Body of pancreas (tissue), 4 donors: Measurements from ENCODE around the gene TTC13. TPM values are rescaled to one million over a fixed set of nuclear protein-coding genes. Genes with fewer than 3 reads are reported as not detected.
A peak's percentile ranks its signal among the peaks of the same experiment; 100 is the strongest.

ENCODE experiments used
- ATAC-seq: fragments of 150-250 bp; one replicate; pipeline ENCODE4 v1.9.1; 2016
- DNase-seq, 4 donors: peaks; one replicate each; pipeline ENCODE4 v3.0.0-alpha.2; 2019
- H3K27ac ChIP-seq, 4 donors: fragments of 200-600 bp; sonication (generic); 1 replicate in 3 of 4; 2 replicates in 1 of 4; pipeline versions ENCODE4 v1.5.1 to v1.6.1; 2016 to 2019; ENCODE audit warnings: mild to moderate bottlenecking in 1 of 4, mixed read lengths in 1 of 4, moderate library complexity in 1 of 4
- H3K27me3 ChIP-seq, 2 donors: fragments of 200-600 bp; sonication (generic); one replicate each; pipeline ENCODE4 v1.6.0; 2016; ENCODE audit warnings: mild to moderate bottlenecking in 1 of 2
- H3K36me3 ChIP-seq, 2 donors: fragments of 200-600 bp; sonication (generic); replicated peaks in 1 of 2; 2 replicates each; pipeline ENCODE4 v1.5.1; 2016; ENCODE audit warnings: low read depth in 2 of 2; ENCODE audit not compliant: insufficient read depth in 1 of 2
- H3K4me1 ChIP-seq: fragments of 200-600 bp; sonication (generic); one replicate; pipeline ENCODE4 v1.6.0; 2016
- H3K4me3 ChIP-seq, 2 donors: fragments of 200-600 bp; sonication (generic); 1 replicate in 1 of 2; 2 replicates in 1 of 2; pipeline ENCODE4 v1.5.1; 2016 to 2019
- H3K9me3 ChIP-seq, 3 donors: fragments of 200-600 bp; sonication (generic); 1 replicate in 2 of 3; 2 replicates in 1 of 3; pipeline ENCODE4 v1.5.1; 2016
- CTCF ChIP-seq, 7 experiments: fragments of 450-650 bp in 4 of 7; fragments of 200-600 bp in 3 of 7; sonication (generic) in 3 of 7; IDR thresholded peaks; one replicate each; pipeline ENCODE4 v1.5.1; 2016 to 2019; ENCODE audit warnings: antibody characterized with exemption in 7 of 7
- POLR2A ChIP-seq, 3 donors: fragments of 450-650 bp; IDR thresholded peaks; one replicate each; pipeline ENCODE4 v1.6.1; 2016; ENCODE audit warnings: antibody characterized with exemption in 3 of 3, mild to moderate bottlenecking in 2 of 3
- WGBS, 2 donors: methylation state at CpG; one replicate each; pipeline ENCODE4 v1.1.5; 2017; 5-methylcytosine and 5-hydroxymethylcytosine counted together
- intact Hi-C: fragments of 100-400 bp; cut with DNase I; formaldehyde crosslinking; loops from one replicate; pipeline ENCODE4 v1.15.1; 2023
- total RNA-seq, 2 donors: library from RNA; depleted of rRNA; stranded (reverse); fragments of >200 nt; gene quantifications; one replicate each; pipeline ENCODE4 v1.1.0, GENCODE V29; 2016

TTC13 gene
- total RNA-seq, 2 donors from 2014 or later = 18.2 to 24.4 TPM

DNA sequence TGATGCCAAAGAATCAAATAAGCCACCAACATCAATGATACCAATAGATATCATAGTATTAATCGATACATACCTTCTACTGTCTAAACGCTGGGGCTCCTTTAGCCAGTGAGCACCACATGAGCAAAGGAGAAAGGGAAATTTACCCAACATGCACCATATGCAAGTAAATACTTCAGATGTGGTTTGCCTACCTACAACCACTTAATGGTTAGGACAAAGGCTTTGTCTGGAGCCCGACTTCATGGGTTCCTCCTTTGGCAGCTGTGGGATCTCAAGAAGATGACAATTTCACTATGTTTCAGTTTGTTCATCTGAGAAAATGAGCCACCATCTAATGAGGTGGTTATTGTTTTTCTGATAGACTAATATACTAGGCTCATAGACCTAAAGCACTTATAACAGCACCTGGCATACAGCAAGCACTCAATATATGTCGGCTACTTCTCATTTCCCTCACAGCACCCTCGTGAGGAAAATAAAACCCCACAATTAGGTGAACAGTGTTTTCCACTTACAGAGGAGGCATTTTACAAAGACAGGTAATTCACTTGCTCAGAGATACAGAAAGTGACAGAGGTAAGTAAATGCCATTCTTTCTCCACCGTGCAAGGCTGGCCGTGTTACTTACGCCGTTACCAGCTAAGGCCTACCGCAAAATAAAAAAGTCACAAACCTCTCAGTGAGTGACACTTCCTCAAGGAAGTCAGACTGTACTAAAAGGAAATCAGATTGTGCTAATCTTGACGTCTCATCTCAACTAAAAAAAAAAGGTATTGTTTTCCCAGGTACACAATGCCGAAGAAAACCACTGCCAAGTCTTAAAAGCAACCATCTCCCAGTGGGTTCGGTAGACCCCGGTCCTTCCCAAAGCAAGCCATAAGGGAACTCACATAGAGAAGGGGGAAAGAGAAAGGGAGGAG is 1.6 kb downstream of the TTC13 start:
- 41 to 52% methylated on average over 14 of the region's 14 CpGs for WGBS, 2 donors
- TF ChIP-seq CTCF (IDR thresholded peaks at IDR 0.05) (no peak), POLR2A (IDR thresholded peaks at IDR 0.05) (no peak)
- peak in 1 of 4 donors; percentile 13 for DNase-seq
- Histone ChIP-seq H3K27me3 (no peaks in the 10 kb centered on the region), H3K4me1 (peaks cover 36% of the 10 kb centered on the region), H3K4me3 (no peak overlapping the region), H3K36me3 (peaks cover 0 to 2% of the 10 kb centered on the region in 2 donors), H3K27ac (peak overlapping the region in 3 of 4 donors; percentile 56 to 81 (median 71)), H3K9me3 (no peaks in the 10 kb centered on the region)
- no peak for ATAC-seq
- intact Hi-C loops = no loop called here

DNA sequence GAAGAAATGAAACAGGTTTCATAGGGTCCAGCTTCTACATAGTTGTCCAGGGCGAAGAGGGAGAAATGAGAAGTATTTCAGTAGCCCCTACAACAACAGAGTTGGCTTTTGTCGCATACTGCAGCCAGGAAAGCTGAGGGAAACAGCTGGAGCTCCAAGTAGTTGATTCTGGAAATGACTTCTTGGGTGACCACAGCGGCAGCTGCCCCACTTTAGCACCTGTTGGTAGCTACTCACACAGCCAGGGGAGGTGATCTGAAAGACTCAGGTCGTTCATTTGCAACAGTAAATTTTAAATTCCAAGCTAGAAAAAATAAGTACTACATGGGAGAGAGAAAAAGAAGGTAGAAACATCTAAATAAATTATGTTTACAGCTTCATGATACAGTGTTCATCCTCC is 2.3 kb downstream of the TTC13 start:
- H3K4me3 ChIP-seq = no peak overlapping the region
- ATAC-seq = no peak
- H3K4me1 ChIP-seq = peaks cover 34% of the 10 kb centered on the region
- no peaks in the 10 kb centered on the region for H3K27me3 ChIP-seq
- TF ChIP-seq CTCF (IDR thresholded peaks at IDR 0.05) = no peak
- TF ChIP-seq POLR2A (IDR thresholded peaks at IDR 0.05) = no peak
- no peaks in the 10 kb centered on the region for H3K36me3 ChIP-seq
- no peak overlapping the region for H3K27ac ChIP-seq
- no peaks in the 10 kb centered on the region for H3K9me3 ChIP-seq
- WGBS, 2 donors = 89 to 91% methylated on average over 4 of the region's 4 CpGs
- DNase-seq = no peak
- intact Hi-C loops = no loop called here

DNA sequence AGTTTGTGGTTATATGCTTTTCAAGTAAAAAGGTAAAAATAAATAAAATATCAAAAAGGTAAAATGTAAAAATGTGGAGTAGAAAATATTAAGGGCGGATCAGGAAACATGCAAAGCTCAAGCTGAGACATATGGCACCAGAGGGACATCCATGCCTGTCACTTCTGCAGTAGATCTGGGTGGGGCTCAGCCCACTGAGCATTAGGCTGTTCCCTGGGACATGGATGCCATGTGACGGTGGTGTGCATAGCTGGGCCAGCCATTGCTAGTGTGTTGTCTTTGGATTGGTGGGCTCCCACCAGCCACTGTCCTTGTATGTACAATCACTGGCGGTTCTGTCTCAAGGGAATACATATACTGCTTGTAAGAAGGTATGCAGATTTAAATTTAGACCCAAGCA is 3.0 kb downstream of the TTC13 start:
- Histone ChIP-seq H3K36me3 (no peaks in the 10 kb centered on the region), H3K4me1 (peaks cover 32% of the 10 kb centered on the region), H3K27ac (no peak overlapping the region), H3K27me3 (no peaks in the 10 kb centered on the region), H3K4me3 (no peak overlapping the region), H3K9me3 (no peaks in the 10 kb centered on the region)
- TF ChIP-seq CTCF (IDR thresholded peaks at IDR 0.05) (no peak), POLR2A (IDR thresholded peaks at IDR 0.05) (no peak)
- intact Hi-C loops = no loop called here
- 83 to 84% methylated on average over 3 of the region's 3 CpGs for WGBS, 2 donors
- DNase-seq = no peak
- ATAC-seq = no peak

- 32 to 48% methylated on average over 1 of the region's 1 CpG for WGBS, 2 donors
- Histone ChIP-seq H3K4me3 (no peak overlapping the region), H3K27me3 (no peaks in the 10 kb centered on the region), H3K4me1 (peaks cover 33% of the 10 kb centered on the region), H3K9me3 (no peaks in the 10 kb centered on the region), H3K27ac (peak overlapping the region in 2 of 4 donors; percentile 1 to 4), H3K36me3 (no peaks in the 10 kb centered on the region)
- DNase-seq (no peak), ATAC-seq (no peak)
- intact Hi-C loops = no loop called here
- no peak for TF ChIP-seq CTCF (IDR thresholded peaks at IDR 0.05)
- no peak for TF ChIP-seq POLR2A (IDR thresholded peaks at IDR 0.05)
These were observed 5.8 kb downstream of the TTC13 start for GRCh38 chr1:230972855-230973271.

- H3K4me1 ChIP-seq = peaks cover 23% of the 10 kb centered on the region
- TF ChIP-seq POLR2A (IDR thresholded peaks at IDR 0.05) (no peak), CTCF (IDR thresholded peaks at IDR 0.05) (no peak)
- no peaks in the 10 kb centered on the region for H3K9me3 ChIP-seq
- H3K27me3 ChIP-seq = no peaks in the 10 kb centered on the region
- ATAC-seq = no peak
- intact Hi-C loops = no loop called here
- H3K36me3 ChIP-seq = no peaks in the 10 kb centered on the region
- no peak overlapping the region for H3K27ac ChIP-seq
- DNase-seq = no peak
- H3K4me3 ChIP-seq = no peak overlapping the region
These were observed 6.9 kb downstream of the TTC13 start for GRCh38 chr1:230971771-230972170.
